Gastrocnemius medialis (tissue), 4 donors: ENCODE measurements around the gene UPF2. TPM values are rescaled to one million over a fixed set of nuclear protein-coding genes. Genes with fewer than 3 reads are reported as not detected.

Experiments used
- ATAC-seq, 2 donors: fragments of 150-250 bp; one replicate each; pipeline ENCODE4 v1.9.1; 2016
- DNase-seq, 2 donors: peaks; one replicate each; pipeline ENCODE4 v3.0.0-alpha.2; 2019
- H3K27ac ChIP-seq, 4 donors: fragments of 200-600 bp; sonication (generic); 1 replicate in 1 of 4; 2 replicates in 3 of 4; pipeline ENCODE4 v1.5.1; 2016 to 2018; ENCODE audit warnings: mild to moderate bottlenecking in 2 of 4, moderate library complexity in 1 of 4
- H3K27me3 ChIP-seq, 3 donors: fragments of 200-600 bp; sonication (generic) in 2 of 3; 1 replicate in 1 of 3; 2 replicates in 2 of 3; pipeline versions ENCODE4 v1.5.1 to v1.6.0; 2016 to 2019; ENCODE audit warnings: mild to moderate bottlenecking in 1 of 3, moderate library complexity in 1 of 3
- H3K36me3 ChIP-seq, 2 donors: fragments of 200-600 bp; sonication (generic) in 1 of 2; one replicate each; pipeline ENCODE4 v1.5.1; 2017 to 2018
- H3K4me1 ChIP-seq, 2 donors: fragments of 200-600 bp; sonication (generic) in 1 of 2; one replicate each; pipeline ENCODE4 v1.5.1; 2016 to 2017; ENCODE audit warnings: mild to moderate bottlenecking in 2 of 2
- H3K4me3 ChIP-seq, 4 donors: fragments of 200-600 bp; sonication (generic) in 3 of 4; 1 replicate in 1 of 4; 2 replicates in 3 of 4; pipeline ENCODE4 v1.5.1; 2016 to 2019; ENCODE audit warnings: mild to moderate bottlenecking in 2 of 4
- H3K9me3 ChIP-seq, 3 donors: fragments of 200-600 bp; sonication (generic) in 2 of 3; 1 replicate in 1 of 3; 2 replicates in 2 of 3; pipeline ENCODE4 v1.5.1; 2016 to 2019
- POLR2A ChIP-seq, 2 donors: fragments of 450-650 bp; IDR thresholded peaks; one replicate each; pipeline ENCODE4 v1.6.1; 2017; ENCODE audit warnings: antibody characterized with exemption in 2 of 2, mild to moderate bottlenecking in 2 of 2, moderate library complexity in 2 of 2
- in situ Hi-C, 4 donors: fragments of 200-750 bp; cut with MboI; loops; one replicate each; pipeline versions ENCODE4 v1.15.0 to v1.8.0; 2017; ENCODE audit warnings: low sequenced_read_pairs in 4 of 4
- intact Hi-C: fragments of 100-400 bp; cut with DNase I; formaldehyde crosslinking; loops from one replicate; pipeline ENCODE4 v1.15.1; 2023; ENCODE audit warnings: low total_unique reads
- total RNA-seq, 4 donors: library from RNA; depleted of rRNA; stranded (reverse); fragments of >200 nt; gene quantifications; one replicate each; pipeline versions ENCODE4 v1.1.0 to v1.2.3, GENCODE V29; 2016
- TF ChIP-seq, protein P1 (sequence below), 5 experiments: fragments of 450-650 bp in 3 of 5; fragments of 200-600 bp in 2 of 5; sonication (generic) in 2 of 5; IDR thresholded peaks in 4 of 5; conservative IDR thresholded peaks in 1 of 5; 1 replicate in 4 of 5; 2 replicates in 1 of 5; pipeline ENCODE4 v1.5.1; 2016 to 2019; ENCODE audit warnings: antibody characterized with exemption in 5 of 5, mild to moderate bottlenecking in 3 of 5, moderate library complexity in 3 of 5

The UPF2 gene
- total RNA-seq, 4 donors from 2014 or later, result 22.9 to 30.7 (median 26.4) TPM

DNA sequence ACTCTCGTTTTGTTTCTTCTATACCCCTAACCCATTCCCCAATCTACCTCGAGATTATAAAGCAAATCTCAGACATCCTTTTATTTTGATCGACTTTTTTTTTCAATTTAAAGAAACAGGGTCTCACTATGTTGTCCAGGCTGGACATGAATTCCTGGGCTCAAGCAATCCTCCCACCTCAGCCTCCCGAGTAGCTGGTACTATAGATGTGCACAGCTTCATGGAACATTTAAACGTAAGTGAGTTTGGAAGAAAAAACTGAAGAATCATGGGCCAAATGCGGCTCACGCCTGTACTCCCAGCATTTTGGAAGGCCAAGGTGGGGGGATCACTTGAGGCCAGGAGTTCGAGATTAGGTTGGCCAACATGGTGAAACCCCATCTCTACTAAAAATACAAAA is 96.0 kb downstream of the UPF2 start:
- H3K4me1 ChIP-seq, result peaks cover 0 to 5% of the 10 kb centered on the region in 2 donors

DNA sequence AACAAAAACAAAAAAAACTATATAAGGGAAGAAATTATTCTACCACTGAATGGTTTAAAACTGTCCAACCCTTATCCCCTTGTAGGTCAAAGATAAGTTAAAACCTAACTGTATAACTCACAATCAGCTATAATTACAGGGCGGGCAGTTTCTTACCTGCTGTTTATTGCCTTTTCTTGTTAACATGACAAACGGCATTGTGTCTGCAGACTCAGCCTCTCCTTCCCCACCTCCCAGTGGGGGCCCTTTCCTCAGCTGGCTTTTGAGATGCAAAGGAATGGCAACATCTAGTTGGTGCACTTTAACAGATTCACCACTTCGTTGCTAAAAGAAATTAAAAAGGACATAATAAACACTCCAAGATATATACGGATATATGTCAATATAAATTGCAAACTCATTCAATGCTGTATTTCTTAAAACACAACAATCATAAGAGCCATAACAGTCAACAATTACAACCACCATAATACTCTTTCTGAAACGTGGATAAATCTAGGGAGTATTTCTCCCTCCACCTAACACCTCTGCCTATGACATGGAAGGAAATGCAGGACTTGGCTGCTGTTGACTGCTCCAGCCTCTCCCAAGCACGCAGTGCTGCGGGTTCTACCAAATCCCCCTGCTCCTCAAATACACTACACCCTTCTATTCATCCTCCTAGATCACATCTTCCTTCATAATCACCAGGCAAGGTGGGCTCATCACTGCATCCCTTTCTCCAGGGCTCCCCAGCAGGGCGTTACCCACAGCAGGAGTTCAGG is 106.0 kb downstream of the UPF2 start:
- Histone ChIP-seq H3K9me3 (no peaks in the 10 kb centered on the region), H3K36me3 (peaks cover 4 to 57% of the 10 kb centered on the region in 2 donors), H3K4me1 (no peaks in the 10 kb centered on the region), H3K27me3 (no peaks in the 10 kb centered on the region), H3K4me3 (no peak overlapping the region), H3K27ac (no peak overlapping the region)
- no peak for DNase-seq
- ATAC-seq, result no peak
- in situ Hi-C loops (no loop called here), intact Hi-C loops (no loop called here)
- TF ChIP-seq, protein P1, sequence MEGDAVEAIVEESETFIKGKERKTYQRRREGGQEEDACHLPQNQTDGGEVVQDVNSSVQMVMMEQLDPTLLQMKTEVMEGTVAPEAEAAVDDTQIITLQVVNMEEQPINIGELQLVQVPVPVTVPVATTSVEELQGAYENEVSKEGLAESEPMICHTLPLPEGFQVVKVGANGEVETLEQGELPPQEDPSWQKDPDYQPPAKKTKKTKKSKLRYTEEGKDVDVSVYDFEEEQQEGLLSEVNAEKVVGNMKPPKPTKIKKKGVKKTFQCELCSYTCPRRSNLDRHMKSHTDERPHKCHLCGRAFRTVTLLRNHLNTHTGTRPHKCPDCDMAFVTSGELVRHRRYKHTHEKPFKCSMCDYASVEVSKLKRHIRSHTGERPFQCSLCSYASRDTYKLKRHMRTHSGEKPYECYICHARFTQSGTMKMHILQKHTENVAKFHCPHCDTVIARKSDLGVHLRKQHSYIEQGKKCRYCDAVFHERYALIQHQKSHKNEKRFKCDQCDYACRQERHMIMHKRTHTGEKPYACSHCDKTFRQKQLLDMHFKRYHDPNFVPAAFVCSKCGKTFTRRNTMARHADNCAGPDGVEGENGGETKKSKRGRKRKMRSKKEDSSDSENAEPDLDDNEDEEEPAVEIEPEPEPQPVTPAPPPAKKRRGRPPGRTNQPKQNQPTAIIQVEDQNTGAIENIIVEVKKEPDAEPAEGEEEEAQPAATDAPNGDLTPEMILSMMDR (IDR thresholded peaks at IDR 0.05 in 4 of 5, conservative IDR thresholded peaks at IDR 0.05 in 1 of 5), result no peak
- TF ChIP-seq POLR2A (IDR thresholded peaks at IDR 0.05), result no peak

More for the DNA sequence above, 96.0 kb downstream of the UPF2 start:
- peaks cover 0 to 24% of the 10 kb centered on the region in 2 donors for H3K36me3 ChIP-seq
- intact Hi-C loops (no loop called here), in situ Hi-C loops (no loop called here)
- no peaks in the 10 kb centered on the region for H3K27me3 ChIP-seq
- DNase-seq (no peak), ATAC-seq (no peak)
- H3K9me3 ChIP-seq, result no peaks in the 10 kb centered on the region
- H3K27ac ChIP-seq, result no peak overlapping the region
- no peak for TF ChIP-seq POLR2A (IDR thresholded peaks at IDR 0.05)
- TF ChIP-seq, protein P1 (IDR thresholded peaks at IDR 0.05 in 4 of 5, conservative IDR thresholded peaks at IDR 0.05 in 1 of 5), result no peak
- H3K4me3 ChIP-seq, result no peak overlapping the region

DNA sequence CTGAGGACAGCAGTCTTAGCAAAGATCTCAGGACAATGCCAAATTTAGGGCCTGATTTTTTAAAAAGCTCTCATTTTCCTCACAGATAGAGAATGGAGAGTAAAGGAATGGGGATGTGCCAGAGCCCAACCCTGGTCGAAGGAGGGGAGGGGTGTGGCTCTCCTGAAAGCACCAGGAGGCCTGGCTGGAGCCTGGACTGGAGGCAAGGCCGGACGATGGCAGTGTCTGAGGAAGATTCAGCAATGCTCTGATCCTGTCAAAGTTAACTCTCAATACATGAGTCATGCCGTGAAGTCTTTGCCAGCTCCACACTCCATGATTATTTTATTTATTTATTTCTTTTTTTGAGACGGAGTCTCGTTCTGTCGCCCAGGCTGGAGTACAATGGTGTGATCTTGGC is 108.3 kb downstream of the UPF2 start:
- Histone ChIP-seq H3K27me3 (no peaks in the 10 kb centered on the region), H3K36me3 (peaks cover 4 to 64% of the 10 kb centered on the region in 2 donors), H3K9me3 (no peaks in the 10 kb centered on the region), H3K4me1 (no peaks in the 10 kb centered on the region), H3K4me3 (no peak overlapping the region), H3K27ac (no peak overlapping the region)
- TF ChIP-seq, protein P1 (IDR thresholded peaks at IDR 0.05 in 4 of 5, conservative IDR thresholded peaks at IDR 0.05 in 1 of 5), result no peak
- TF ChIP-seq POLR2A (IDR thresholded peaks at IDR 0.05), result no peak
- no peak for ATAC-seq
- intact Hi-C loops (no loop called here), in situ Hi-C loops (no loop called here)
- DNase-seq, result no peak

DNA sequence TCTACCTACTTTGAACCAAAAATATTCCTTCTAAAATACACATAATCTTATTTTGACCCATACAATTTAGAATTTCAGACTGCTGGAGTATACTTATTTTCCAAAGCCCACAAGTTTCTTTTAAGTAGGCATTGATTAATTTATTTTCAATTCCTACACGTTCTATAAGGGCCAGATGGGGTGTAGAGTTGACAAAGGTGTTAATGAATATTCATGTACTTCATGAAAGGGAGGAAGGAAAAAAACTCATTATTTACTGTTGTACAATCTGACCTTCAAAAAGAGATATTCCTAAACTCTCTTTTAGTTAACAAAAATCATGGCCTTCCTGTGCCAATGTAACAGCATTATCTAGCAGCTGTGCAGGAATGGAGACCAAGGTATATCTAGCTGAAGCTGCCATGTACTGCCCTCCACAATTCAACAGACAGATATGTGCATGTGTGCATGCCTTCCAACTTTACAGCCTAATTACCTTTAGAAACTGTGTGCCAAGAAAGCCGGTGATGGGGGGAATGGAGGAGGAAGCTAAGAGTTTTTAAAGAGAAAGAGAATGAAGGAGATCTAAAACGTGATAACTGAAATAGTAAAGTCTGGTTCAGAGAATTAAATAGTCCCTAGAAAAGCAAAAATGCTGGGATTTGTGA is 108.9 kb downstream of the UPF2 start:
- intact Hi-C loops, result no loop called here
- DNase-seq (no peak), ATAC-seq (no peak)
- in situ Hi-C loops, result no loop called here
- Histone ChIP-seq H3K27ac (no peak overlapping the region), H3K4me1 (no peaks in the 10 kb centered on the region), H3K9me3 (no peaks in the 10 kb centered on the region), H3K27me3 (no peaks in the 10 kb centered on the region), H3K36me3 (peaks cover 7 to 70% of the 10 kb centered on the region in 2 donors), H3K4me3 (no peak overlapping the region)
- TF ChIP-seq, protein P1 (IDR thresholded peaks at IDR 0.05 in 4 of 5, conservative IDR thresholded peaks at IDR 0.05 in 1 of 5), result no peak
- TF ChIP-seq POLR2A (IDR thresholded peaks at IDR 0.05), result no peak
